ENCODE measurements around the gene MGAT3.

- TF ChIP-seq CTCF (IDR thresholded peaks at IDR 0.05; ENCODE audit: control extremely low read depth in 1 of 3, insufficient read depth in 1 of 3, low read depth in 1 of 3, low read length in 3 of 3), result no peak
- no peak for TF ChIP-seq RAD21 (IDR thresholded peaks at IDR 0.05 in 1 of 2, conservative IDR thresholded peaks at IDR 0.05 in 1 of 2; ENCODE audit: low read depth in 2 of 2, low read length in 2 of 2)
- TF ChIP-seq MAX (IDR thresholded peaks at IDR 0.05), result no peak
These were observed 47.2 kb upstream of the MGAT3 start for GRCh38 chr22:39409516-39410029.

Measured in H1 (cell line).